Stomach smooth muscle (tissue), 2 donors: ENCODE measurements around the gene UBE2D2.

Source experiments
- H3K27ac ChIP-seq: one replicate; pipeline ENCODE4 v1.7.0; 2013; ENCODE audit warnings: mild to moderate bottlenecking, low read length, inconsistent platforms
- H3K27me3 ChIP-seq, 2 donors: one replicate each; pipeline ENCODE4 v1.7.0; 2013; ENCODE audit warnings: low read length in 2 of 2; ENCODE audit not compliant: insufficient read depth in 2 of 2, control insufficient read depth in 1 of 2
- H3K36me3 ChIP-seq, 2 donors: one replicate each; pipeline ENCODE4 v1.7.0; 2013; ENCODE audit warnings: low read length in 2 of 2; ENCODE audit not compliant: control insufficient read depth in 2 of 2, insufficient read depth in 2 of 2
- H3K4me1 ChIP-seq: one replicate; pipeline ENCODE4 v1.7.0; 2013; ENCODE audit warnings: low read length; ENCODE audit not compliant: control insufficient read depth, insufficient read depth
- H3K4me3 ChIP-seq, 2 donors: one replicate each; pipeline ENCODE4 v1.7.0; 2013; ENCODE audit warnings: low read length in 2 of 2
- H3K9ac ChIP-seq, 2 donors: one replicate each; pipeline ENCODE4 v1.7.0; 2013; ENCODE audit warnings: low read length in 2 of 2, mild to moderate bottlenecking in 1 of 2
- H3K9me3 ChIP-seq, 2 donors: one replicate each; pipeline ENCODE4 v1.7.0; 2013; ENCODE audit warnings: low read length in 2 of 2; ENCODE audit not compliant: control insufficient read depth in 2 of 2
- donor health status: healthy.
- donor health status: Pancreatic carcinoma.

UBE2D2 gene

DNA sequence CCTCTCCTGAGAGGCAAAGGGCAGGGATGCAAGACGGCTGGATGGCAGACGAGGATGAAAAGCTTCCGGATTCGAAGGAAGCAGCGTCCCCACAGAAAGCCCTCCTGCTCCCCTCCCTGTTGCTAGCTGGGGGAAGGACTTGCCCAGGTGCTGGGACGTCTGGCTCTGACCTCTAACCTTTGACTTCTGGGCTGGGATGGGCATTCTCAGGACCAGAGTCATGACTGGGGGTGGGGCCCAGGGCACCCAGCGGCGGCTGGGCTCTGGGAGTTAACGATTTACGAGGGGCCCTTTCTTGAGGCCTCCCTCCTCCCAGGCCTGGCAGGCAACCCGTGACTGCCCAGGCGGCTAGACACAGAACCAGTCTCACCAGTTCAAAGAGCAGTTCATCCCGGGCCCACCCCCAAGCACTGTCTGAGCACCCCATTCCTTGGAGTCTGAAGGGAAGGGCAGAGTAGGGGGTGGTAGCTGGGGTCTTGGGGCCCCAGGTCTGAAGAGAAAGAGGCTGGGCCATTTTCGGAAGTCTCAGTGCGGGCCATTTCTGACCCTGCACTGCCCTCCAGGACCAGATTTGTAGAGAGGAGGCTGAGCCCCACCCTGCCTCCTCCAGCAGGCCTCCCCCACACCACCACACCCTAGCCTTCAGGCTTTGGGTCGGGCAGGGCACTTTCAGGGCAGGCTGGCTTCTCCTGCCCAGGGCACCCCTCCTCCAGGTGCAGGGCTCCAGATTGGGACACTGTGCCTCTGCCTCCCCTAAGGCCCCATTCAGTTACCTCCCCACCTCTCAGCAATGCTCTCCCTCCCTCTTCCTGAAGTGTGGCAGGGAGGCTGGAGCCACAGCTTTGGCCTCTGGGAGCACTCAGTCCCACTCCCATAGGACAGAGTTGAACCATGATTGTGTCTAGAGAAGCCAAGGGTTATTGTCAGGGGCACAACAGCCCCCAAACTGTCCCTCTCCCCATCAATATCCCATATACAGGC lies 82.0 kb downstream of the UBE2D2 start:
- Histone ChIP-seq H3K36me3 (no peaks in the 10 kb centered on the region), H3K9ac (no peak overlapping the region), H3K27me3 (no peaks in the 10 kb centered on the region), H3K9me3 (no peaks in the 10 kb centered on the region), H3K27ac (no peak overlapping the region), H3K4me1 (peaks cover 30% of the 10 kb centered on the region), H3K4me3 (no peak overlapping the region)

DNA sequence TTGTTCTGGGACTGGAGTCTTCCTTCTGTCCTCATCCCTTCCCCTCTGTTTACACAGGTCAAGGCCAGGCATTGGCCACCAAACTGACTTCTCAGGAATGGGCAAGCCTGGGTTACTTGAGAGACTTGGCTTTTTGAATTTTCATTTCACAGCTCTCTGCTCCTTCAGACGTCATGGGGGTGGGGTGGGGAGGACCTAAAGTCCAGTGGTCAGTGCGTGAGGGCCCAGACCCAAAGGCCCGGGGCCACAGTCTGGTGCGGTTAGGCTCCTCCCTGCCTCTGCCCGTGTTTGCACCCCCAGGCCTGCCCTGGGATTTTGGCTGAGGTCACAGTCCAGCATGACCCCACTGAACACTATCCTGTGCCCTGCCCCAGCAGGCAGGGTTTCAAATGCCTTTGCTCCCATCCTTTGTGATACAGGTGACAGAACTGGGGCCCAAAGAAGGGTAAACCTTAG lies 82.9 kb downstream of the UBE2D2 start:
- Histone ChIP-seq H3K27ac (no peak overlapping the region), H3K4me1 (peaks cover 24% of the 10 kb centered on the region)

DNA sequence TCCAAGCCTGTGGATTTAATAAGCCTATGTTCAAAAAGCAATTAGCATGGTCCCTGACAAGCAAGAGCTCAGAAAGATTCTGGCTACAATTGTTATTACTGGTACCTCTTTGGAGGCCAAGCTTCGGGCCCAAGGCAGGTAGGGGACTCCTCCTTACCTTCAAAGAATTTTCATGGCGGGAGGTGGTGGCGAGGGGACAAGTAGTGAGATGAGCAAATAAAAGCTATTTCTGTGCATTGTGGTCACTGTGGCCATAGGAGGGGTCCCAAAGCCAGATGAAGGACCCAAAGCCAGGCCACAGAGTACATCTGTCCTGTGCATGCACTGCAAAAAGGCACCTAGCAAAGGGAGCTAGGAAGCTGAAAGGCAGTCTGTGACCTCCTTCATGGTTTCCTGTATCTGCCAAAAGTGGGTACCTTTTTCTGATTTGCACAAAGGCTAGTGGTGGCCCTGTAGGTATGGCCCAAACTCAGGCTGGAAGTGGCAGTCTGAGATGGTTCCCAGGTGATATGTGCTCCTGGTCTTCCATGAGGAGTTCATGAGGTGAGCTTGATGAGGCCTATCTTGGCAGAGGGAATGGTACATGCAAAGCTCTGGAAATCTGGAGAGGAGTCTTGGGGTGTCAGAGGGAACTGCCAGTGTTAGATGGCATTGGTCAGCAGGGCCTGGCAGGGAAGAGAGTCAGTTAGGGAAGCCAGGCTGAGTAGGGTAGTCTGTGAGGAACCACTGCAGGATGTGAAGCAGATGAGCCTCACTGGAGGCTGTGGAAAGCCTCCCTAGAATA lies 83.7 kb downstream of the UBE2D2 start:
- Histone ChIP-seq H3K27ac (no peak overlapping the region), H3K36me3 (no peaks in the 10 kb centered on the region), H3K27me3 (no peaks in the 10 kb centered on the region), H3K9ac (no peak overlapping the region), H3K4me1 (peaks cover 23% of the 10 kb centered on the region), H3K9me3 (no peaks in the 10 kb centered on the region), H3K4me3 (no peak overlapping the region)

More for the DNA sequence above, 82.9 kb downstream of the UBE2D2 start:
- no peak overlapping the region for H3K4me3 ChIP-seq
- no peaks in the 10 kb centered on the region for H3K27me3 ChIP-seq
- no peaks in the 10 kb centered on the region for H3K36me3 ChIP-seq
- H3K9ac ChIP-seq, result no peak overlapping the region
- no peaks in the 10 kb centered on the region for H3K9me3 ChIP-seq

DNA sequence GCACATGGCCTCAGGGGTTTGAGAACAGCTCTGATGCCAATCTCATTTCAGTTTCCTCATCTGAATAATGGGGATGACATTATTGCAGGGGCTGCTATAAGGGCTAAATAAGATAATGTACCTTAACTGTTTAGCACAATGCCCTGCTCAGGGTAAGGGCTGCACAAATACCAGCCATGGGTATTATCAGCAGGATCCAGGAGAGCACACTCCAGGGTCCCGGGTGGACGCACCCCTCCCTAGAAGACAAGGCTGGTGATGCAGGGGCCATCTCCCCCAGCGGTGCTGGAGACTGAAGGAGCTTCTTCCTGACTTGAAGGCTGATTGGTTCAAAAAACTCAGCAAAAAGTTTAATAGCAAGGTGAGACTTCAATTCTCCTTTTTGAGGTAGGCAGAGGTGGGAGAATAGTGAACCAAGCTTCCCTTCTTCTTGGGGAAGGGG lies 84.3 kb downstream of the UBE2D2 start:
- Histone ChIP-seq H3K4me3 (no peak overlapping the region), H3K27me3 (no peaks in the 10 kb centered on the region), H3K9ac (no peak overlapping the region), H3K27ac (no peak overlapping the region), H3K9me3 (no peaks in the 10 kb centered on the region), H3K4me1 (peaks cover 27% of the 10 kb centered on the region), H3K36me3 (no peaks in the 10 kb centered on the region)

DNA sequence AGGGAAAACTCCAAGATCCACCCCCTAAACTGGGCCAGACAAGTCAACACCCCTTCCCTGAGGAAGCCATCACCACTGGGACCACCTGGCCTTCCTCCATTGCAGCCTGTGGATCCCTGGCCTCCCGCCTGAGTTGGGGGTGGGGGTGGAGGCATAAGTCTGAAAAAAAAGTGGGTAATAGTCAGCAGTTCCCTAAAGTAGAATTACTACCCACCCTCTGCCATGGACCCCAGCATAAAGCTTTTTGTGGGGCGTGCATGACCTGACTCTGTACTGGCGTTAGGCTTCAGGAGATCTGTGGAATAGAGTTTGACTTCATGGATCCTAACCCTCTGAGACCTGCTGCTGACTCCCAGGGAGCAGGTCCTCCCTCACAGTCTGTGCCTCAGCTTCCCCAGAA lies 85.0 kb downstream of the UBE2D2 start:
- H3K4me1 ChIP-seq, result peaks cover 34% of the 10 kb centered on the region
- H3K9ac ChIP-seq, result no peak overlapping the region
- no peaks in the 10 kb centered on the region for H3K27me3 ChIP-seq
- no peak overlapping the region for H3K27ac ChIP-seq
- H3K4me3 ChIP-seq, result no peak overlapping the region
- no peaks in the 10 kb centered on the region for H3K36me3 ChIP-seq
- H3K9me3 ChIP-seq, result no peaks in the 10 kb centered on the region

DNA sequence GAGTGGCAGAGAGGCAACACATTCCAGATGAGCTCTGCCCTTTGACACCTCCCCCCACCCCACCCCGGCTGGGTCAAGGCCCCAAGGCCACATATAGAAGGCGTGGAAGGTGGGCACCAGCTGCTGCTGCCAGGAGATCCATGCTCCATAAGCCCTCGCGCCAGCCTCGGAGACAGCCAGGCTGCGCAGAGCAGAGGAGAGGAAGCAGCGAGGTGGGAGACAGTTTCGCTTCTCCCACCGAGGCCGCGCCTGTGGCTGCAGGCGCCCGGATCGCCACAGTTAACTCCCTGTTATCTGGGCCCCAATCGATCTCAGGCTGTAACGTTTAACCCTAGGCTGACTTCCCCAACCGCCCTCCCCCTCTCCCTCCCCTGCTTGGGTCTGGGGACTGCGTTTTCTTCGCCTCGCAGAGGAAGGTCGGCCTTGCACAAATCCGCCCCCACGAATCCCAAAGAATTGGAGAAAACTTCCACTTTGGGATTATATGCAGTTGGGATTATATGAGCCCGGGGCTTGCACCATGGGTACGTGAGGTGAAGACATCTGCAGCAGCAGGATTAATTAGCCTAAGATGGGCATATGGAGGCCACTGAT lies 85.9 kb downstream of the UBE2D2 start:
- Histone ChIP-seq H3K27me3 (no peaks in the 10 kb centered on the region), H3K9me3 (no peaks in the 10 kb centered on the region), H3K36me3 (no peaks in the 10 kb centered on the region), H3K9ac (no peak overlapping the region), H3K4me3 (peak overlapping the region; percentile 62 to 66), H3K4me1 (peaks cover 40% of the 10 kb centered on the region), H3K27ac (no peak overlapping the region)

DNA sequence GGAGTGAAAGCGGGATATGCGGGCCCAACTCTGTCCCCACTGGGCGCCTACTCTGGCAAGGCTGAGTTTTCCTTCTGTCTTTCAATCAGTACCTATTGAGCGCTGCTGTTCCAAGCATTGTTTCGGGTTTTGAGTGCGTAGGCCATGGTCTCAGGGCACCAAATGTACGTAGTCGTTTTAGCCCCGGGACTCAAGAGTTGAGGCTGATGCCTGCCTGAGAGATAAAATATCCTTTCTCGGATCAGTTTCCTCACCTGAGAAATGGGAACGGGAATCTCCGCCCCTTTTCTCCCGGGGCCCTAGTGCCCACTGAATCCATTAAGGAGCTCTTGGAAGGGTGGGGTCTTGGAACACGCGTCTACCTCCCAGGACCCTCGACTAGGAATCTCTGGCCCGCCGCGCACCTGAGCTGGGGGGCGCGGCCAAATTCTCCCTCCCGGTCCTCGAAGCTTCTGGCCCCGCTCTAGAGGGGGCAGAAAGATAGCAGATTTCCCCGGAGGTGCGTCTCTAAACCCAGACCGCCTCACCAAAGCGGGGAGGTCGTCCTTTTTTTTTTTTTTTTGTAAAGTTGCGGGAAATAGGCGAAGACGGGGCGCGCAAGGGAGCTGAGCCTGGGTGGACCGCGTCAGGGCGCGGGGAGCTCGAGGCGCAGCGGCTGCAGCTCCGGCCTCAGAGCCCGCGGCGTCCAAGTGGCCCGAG lies 86.5 kb downstream of the UBE2D2 start:
- H3K27me3 ChIP-seq, result no peaks in the 10 kb centered on the region
- peaks cover 47% of the 10 kb centered on the region for H3K4me1 ChIP-seq
- H3K4me3 ChIP-seq, result peak overlapping the region; percentile 0 to 66
- H3K27ac ChIP-seq, result no peak overlapping the region
- H3K9ac ChIP-seq, result peak overlapping the region in 1 of 2 donors; percentile 40
- H3K9me3 ChIP-seq, result no peaks in the 10 kb centered on the region
- H3K36me3 ChIP-seq, result no peaks in the 10 kb centered on the region

DNA sequence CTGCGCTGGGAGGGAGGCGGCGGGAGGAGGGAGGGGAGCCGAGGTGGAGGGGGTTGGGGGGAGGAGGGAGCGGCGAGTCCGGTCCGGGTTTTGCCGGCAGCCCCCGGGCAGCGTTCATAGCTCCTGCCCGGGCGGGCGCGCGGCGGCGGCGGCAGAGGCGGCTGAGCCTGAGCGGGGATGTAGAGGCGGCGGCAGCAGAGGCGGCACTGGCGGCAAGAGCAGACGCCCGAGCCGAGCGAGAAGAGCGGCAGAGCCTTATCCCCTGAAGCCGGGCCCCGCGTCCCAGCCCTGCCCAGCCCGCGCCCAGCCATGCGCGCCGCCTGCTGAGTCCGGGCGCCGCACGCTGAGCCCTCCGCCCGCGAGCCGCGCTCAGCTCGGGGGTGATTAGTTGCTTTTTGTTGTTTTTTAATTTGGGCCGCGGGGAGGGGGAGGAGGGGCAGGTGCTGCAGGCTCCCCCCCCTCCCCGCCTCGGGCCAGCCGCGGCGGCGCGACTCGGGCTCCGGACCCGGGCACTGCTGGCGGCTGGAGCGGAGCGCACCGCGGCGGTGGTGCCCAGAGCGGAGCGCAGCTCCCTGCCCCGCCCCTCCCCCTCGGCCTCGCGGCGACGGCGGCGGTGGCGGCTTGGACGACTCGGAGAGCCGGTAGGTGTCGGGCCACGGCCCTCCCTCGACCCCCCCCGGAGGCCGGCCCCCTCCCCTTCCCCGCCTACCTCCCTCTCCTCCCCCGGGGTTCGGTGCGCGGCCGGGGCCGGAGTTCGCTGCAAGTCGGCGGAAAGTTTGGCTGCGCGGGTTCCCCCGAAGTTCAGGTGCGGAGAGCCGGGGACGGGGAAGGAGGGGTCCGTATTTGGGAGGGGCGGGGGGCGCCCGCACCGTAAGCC lies 87.3 kb downstream of the UBE2D2 start, which contains the start of gene CXXC5:
Gene CXXC5 (plus strand): TSS at position 145 of the 877 bp plus-strand sequence. CDS start 32,175 bp downstream, outside the sequence.
- Histone ChIP-seq H3K4me3 (peak within 1 kb of the TSS; percentile 68 to 82), H3K36me3 (no peaks in the 10 kb centered on the region), H3K9ac (peak within 1 kb of the TSS; percentile 62 to 65), H3K27me3 (no peaks in the 10 kb centered on the region), H3K27ac (no peak within 1 kb of the TSS), H3K4me1 (peaks cover 55% of the 10 kb centered on the region), H3K9me3 (no peaks in the 10 kb centered on the region)

DNA sequence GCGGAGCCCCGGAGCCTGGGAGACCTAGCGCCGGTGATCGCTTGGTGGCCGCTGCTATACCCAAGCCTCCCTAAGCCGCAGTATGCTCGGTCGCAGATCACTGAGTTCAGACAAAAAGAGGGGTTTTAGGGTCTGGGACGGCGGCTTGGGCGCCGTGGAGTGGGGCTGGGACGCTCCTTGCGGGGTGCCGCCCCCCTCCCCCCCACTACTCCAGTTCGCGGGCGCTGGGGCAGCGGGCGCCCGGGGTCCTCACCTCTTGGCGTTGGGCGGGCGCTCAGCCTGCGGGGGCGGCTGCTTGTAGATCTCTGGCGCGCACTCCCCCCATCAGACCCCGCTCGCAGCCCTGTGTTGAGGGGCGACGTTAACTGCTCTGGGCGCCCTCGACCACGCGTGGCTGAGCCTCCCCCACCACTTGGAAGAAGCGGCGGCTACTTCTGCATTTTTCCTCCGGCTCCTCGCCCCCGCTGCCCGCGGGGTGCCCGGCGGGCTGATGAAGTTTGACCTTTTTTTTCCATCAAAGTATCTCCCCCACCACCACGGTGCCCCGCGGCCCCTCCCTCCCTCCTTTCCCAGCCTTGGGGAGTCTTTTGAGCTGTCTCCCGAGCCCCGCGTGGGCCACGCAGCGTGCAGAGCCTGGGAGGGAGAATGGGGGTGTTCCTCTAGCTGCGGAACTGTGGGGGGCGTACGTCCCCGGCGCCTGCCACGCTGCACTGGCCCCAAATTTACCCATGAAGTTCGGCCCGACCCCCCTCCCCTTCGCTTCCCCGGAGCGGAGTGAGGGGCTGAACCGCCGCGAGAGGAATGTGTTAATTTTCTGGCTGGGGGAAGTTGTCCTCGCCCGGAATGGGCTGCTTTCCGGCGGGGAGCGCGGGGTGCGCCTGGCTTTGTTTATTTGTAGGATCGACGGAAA lies 88.2 kb downstream of the UBE2D2 start:
- no peaks in the 10 kb centered on the region for H3K27me3 ChIP-seq

More for the DNA sequence above, 88.2 kb downstream of the UBE2D2 start:
- Histone ChIP-seq H3K36me3 (no peaks in the 10 kb centered on the region), H3K4me1 (peaks cover 63% of the 10 kb centered on the region), H3K27ac (no peak overlapping the region), H3K9ac (peak overlapping the region; percentile 62 to 65), H3K9me3 (no peaks in the 10 kb centered on the region), H3K4me3 (peak overlapping the region; percentile 68 to 82)
